Testis (tissue), 3 donors: Measurements from ENCODE around the gene ELFN1. TPM values are rescaled to one million over a fixed set of nuclear protein-coding genes. Genes with fewer than 3 reads are reported as not detected.

Experiments used
- DNase-seq: peaks from one replicate; pipeline ENCODE4 v3.0.0-alpha.2; 2019
- H3K27ac ChIP-seq, 2 donors: fragments of 200-600 bp; sonication (generic); one replicate each; pipeline ENCODE4 v1.5.1; 2019
- H3K27me3 ChIP-seq: fragments of 200-600 bp; sonication (generic); one replicate; pipeline ENCODE4 v1.5.1; 2019
- H3K36me3 ChIP-seq: fragments of 200-600 bp; sonication (generic); one replicate; pipeline ENCODE4 v1.5.1; 2017; ENCODE audit warnings: low read depth; ENCODE audit errors: missing control alignments
- H3K4me1 ChIP-seq: fragments of 200-600 bp; sonication (generic); one replicate; pipeline ENCODE4 v1.5.1; 2019
- H3K4me3 ChIP-seq, 2 donors: fragments of 200-600 bp; sonication (generic); one replicate each; pipeline ENCODE4 v1.5.1; 2017 to 2019
- H3K9me3 ChIP-seq: fragments of 200-600 bp; sonication (generic); one replicate; pipeline ENCODE4 v1.5.1; 2017
- POLR2A ChIP-seq: fragments of 450-650 bp; IDR thresholded peaks from one replicate; pipeline ENCODE4 v1.6.1; 2017; ENCODE audit warnings: antibody characterized with exemption, mild to moderate bottlenecking, moderate library complexity
- WGBS, 2 donors: methylation state at CpG; one replicate each; pipeline ENCODE4 v1.1.5; 2018; 5-methylcytosine and 5-hydroxymethylcytosine counted together
- intact Hi-C: fragments of 100-400 bp; cut with DNase I; formaldehyde crosslinking; loops from one replicate; pipeline ENCODE4 v1.15.1; 2023; ENCODE audit warnings: low total_unique reads
- polyA plus RNA-seq: library from polyadenylated mRNA; stranded (reverse); fragments of 350-450 nt; fragmentation: Illumina TruSeq; extraction: RNeasy Lipid Tissue Mini Kit (QIAGEN cat#74804); gene quantifications from one replicate; pipeline ENCODE4 v1.2.3, GENCODE V29; 2014; ENCODE audit warnings: low read depth, low replicate concordance; ENCODE audit not compliant: insufficient read depth
- total RNA-seq, 2 donors: library from RNA; depleted of rRNA; stranded (reverse); fragments of >200 nt; gene quantifications; one replicate each; pipeline ENCODE4 v1.2.3, GENCODE V29; 2016
- TF ChIP-seq, protein P1 (sequence below), 3 experiments: fragments of 450-650 bp in 2 of 3; fragments of 200-600 bp in 1 of 3; sonication (generic) in 1 of 3; IDR thresholded peaks; one replicate each; pipeline ENCODE4 v1.5.1; 2016 to 2019; ENCODE audit warnings: antibody characterized with exemption in 3 of 3, mild to moderate bottlenecking in 2 of 3, moderate library complexity in 1 of 3

Gene ELFN1
- total and polyA plus RNA-seq, 3 donors from 2014 or later: 2.3 to 3.2 (median 2.8) TPM

DNA sequence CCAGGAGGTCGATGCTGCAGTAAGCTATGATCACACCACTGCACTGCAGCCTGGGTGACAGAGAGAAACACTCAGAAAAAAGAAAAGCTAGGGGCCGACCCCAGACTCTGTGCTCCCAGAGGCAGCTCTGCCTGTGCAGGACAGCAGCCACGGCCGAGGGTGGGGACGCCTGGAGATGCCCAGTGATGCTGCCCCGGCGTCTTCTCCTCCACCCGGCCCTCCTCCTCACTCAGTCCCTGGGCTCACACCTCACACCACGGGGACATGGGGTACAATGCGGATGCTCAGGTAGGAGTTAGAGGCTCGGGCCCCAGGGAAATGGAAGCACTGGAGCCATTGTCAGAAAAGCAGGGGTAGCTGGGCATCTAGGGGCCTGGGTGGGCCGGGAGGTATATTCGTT is 46.3 kb upstream of the ELFN1 start:
- no peaks in the 10 kb centered on the region for H3K27me3 ChIP-seq
- no peak overlapping the region for H3K4me3 ChIP-seq
- intact Hi-C loops: no loop called here
- 87 to 91% methylated on average over 11 to 13 of the region's 13 CpGs for WGBS, 2 donors
- H3K36me3 ChIP-seq: no peaks in the 10 kb centered on the region
- no peak overlapping the region for H3K27ac ChIP-seq
- no peak for TF ChIP-seq POLR2A
- TF ChIP-seq, protein P1, sequence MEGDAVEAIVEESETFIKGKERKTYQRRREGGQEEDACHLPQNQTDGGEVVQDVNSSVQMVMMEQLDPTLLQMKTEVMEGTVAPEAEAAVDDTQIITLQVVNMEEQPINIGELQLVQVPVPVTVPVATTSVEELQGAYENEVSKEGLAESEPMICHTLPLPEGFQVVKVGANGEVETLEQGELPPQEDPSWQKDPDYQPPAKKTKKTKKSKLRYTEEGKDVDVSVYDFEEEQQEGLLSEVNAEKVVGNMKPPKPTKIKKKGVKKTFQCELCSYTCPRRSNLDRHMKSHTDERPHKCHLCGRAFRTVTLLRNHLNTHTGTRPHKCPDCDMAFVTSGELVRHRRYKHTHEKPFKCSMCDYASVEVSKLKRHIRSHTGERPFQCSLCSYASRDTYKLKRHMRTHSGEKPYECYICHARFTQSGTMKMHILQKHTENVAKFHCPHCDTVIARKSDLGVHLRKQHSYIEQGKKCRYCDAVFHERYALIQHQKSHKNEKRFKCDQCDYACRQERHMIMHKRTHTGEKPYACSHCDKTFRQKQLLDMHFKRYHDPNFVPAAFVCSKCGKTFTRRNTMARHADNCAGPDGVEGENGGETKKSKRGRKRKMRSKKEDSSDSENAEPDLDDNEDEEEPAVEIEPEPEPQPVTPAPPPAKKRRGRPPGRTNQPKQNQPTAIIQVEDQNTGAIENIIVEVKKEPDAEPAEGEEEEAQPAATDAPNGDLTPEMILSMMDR (IDR thresholded peaks at IDR 0.05): no peak
- no peaks in the 10 kb centered on the region for H3K4me1 ChIP-seq
- H3K9me3 ChIP-seq: no peaks in the 10 kb centered on the region
- no peak for DNase-seq

DNA sequence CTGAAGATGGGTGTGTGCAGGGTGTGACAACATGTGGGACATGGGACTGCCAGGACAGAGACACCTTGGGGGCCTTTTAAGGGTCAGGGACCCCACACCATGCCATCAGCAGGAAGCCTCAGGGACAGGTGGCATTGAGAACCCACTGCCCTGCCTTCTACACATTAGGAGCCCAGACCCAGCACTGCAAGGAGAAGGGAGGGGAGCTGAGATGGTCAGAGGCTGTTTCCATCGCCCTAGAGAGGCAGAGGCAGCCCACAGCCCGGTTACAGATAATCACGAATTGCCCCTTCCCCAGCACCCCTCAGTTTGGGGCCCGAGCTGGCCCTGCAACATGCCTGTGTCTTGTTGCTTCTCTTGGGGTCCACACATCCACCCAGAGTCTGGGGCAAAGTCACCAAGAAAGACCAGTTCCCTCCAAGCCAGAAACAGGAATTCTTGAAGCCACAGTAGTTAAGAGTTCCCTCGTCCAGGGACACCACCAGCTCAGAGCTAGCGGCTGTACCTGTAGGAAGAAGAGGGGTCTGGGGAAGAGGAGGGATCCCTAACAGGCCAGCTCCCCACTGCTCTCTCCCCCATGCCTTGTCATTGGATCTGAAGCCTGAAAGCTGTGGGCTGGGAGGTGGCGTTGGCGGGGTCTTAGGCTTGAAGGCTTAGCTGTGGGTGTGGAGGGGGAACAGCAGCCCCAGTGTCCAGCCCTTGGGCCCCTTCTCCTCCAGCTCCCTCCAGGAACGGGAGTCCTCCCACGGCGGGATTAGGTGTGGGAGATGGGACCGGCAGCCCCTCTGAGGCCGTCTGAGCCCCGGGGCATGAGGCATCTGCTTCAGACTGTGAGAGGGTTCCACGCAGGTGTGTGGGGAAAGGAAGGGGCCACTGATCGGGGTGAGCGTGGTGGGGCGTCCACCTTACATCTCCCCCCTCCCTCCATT is 44.8 kb upstream of the ELFN1 start:
- no peaks in the 10 kb centered on the region for H3K9me3 ChIP-seq
- no peak for DNase-seq
- TF ChIP-seq POLR2A: no peak
- TF ChIP-seq, protein P1 (IDR thresholded peaks at IDR 0.05): no peak
- 64 to 80% methylated on average over 14 to 18 of the region's 18 CpGs for WGBS, 2 donors
- no peaks in the 10 kb centered on the region for H3K36me3 ChIP-seq
- no peak overlapping the region for H3K4me3 ChIP-seq
- H3K4me1 ChIP-seq: no peaks in the 10 kb centered on the region
- H3K27ac ChIP-seq: no peak overlapping the region
- H3K27me3 ChIP-seq: no peaks in the 10 kb centered on the region
- intact Hi-C loops: no loop called here

DNA sequence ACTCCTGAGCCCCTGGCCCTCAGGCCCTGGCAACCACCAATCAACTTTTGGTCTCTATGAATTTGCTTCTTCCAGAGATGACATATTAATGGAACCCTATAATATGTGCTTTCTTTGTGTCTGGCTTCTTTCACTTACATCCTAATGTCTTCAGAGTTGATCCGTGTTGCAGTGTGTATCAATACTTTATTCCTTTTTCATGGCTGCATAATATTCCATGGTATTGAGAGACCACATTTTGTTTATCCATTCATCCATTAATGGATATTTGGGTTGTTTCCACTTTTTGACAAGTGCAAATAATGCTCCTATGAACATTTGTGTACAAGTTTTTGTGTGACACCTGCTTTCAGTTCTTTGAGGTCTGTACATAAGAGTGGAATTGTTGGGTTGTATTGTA is 43.3 kb upstream of the ELFN1 start:
- Histone ChIP-seq H3K9me3 (no peaks in the 10 kb centered on the region), H3K27ac (no peak overlapping the region), H3K4me1 (no peaks in the 10 kb centered on the region), H3K4me3 (no peak overlapping the region), H3K27me3 (no peaks in the 10 kb centered on the region), H3K36me3 (no peaks in the 10 kb centered on the region)
- 79 to 93% methylated on average over 1 of the region's 1 CpG for WGBS, 2 donors
- TF ChIP-seq, protein P1 (IDR thresholded peaks at IDR 0.05): no peak
- no peak for TF ChIP-seq POLR2A
- no peak for DNase-seq
- intact Hi-C loops: no loop called here

DNA sequence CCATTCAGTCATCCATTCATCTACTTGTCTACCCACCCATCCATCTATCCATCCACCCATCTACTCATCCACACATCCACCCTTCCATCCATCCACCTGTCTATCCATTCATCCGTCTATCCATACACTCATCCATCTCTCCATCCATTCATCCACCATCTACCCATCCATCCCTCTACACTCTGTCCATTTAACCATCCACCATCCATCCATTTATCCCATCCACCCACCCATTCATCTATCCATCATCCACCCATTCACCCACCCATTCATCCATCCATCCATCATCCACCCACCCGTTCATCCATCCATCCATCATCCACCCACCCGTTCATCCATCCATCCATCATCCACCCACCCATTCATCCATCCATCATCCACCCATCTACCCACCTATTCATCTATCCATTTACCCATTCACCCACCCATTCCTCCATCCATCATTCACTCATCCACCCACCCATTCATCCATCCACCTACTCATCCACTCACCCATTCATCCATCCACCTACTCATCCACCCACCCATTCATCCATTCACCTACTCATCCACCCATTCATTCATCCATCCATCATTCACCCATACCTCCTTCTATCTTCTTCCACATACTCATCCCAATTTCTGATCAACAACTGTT is 39.3 kb upstream of the ELFN1 start:
- H3K27ac ChIP-seq: no peak overlapping the region

More for the DNA sequence above, 39.3 kb upstream of the ELFN1 start:
- Histone ChIP-seq H3K36me3 (no peaks in the 10 kb centered on the region), H3K4me3 (no peak overlapping the region), H3K27me3 (no peaks in the 10 kb centered on the region), H3K4me1 (no peaks in the 10 kb centered on the region), H3K9me3 (no peaks in the 10 kb centered on the region)
- 92 to 95% methylated on average over 3 of the region's 3 CpGs for WGBS, 2 donors
- intact Hi-C loops: no loop called here
- TF ChIP-seq POLR2A: no peak
- TF ChIP-seq, protein P1 (IDR thresholded peaks at IDR 0.05): no peak
- no peak for DNase-seq
